H9 (cell line): ENCODE measurements around the gene MARCHF9. TPM values are rescaled to one million over a fixed set of nuclear protein-coding genes. Genes with fewer than 3 reads are reported as not detected.

Source experiments
- DNase-seq: peaks from one replicate; pipeline ENCODE4 v3.0.0-alpha.2; 2017
- H2AFZ ChIP-seq: one replicate; pipeline ENCODE4 v1.6.1; 2013; ENCODE audit warnings: mild to moderate bottlenecking, low read length, control low read depth, moderate library complexity
- H2AK5ac ChIP-seq: 2 replicates; pipeline ENCODE4 v1.6.1; 2013; ENCODE audit warnings: low read length, control low read depth, mixed read lengths; ENCODE audit not compliant: insufficient read length
- H2BK120ac ChIP-seq: one replicate; pipeline ENCODE4 v1.6.1; 2013; ENCODE audit warnings: low read depth, mild to moderate bottlenecking, low read length, control low read depth, inconsistent platforms; ENCODE audit not compliant: poor library complexity, severe bottlenecking
- H2BK12ac ChIP-seq: 2 replicates; pipeline ENCODE4 v1.6.1; 2013; ENCODE audit warnings: low read length, control low read depth, mixed read lengths, low read depth; ENCODE audit not compliant: insufficient read length
- H2BK15ac ChIP-seq: 2 replicates; pipeline ENCODE4 v1.6.1; 2013; ENCODE audit warnings: low read depth, low read length, control low read depth
- H2BK20ac ChIP-seq: one replicate; pipeline ENCODE4 v1.6.1; 2013; ENCODE audit warnings: low read depth, mild to moderate bottlenecking, low read length, control low read depth, inconsistent platforms; ENCODE audit not compliant: poor library complexity, severe bottlenecking
- H2BK5ac ChIP-seq: 2 replicates; pipeline ENCODE4 v1.6.1; 2013; ENCODE audit warnings: low read length, control low read depth, mixed read lengths; ENCODE audit not compliant: insufficient read length
- H3K14ac ChIP-seq: 2 replicates; pipeline ENCODE4 v1.6.1; 2013; ENCODE audit warnings: low read length, control low read depth; ENCODE audit not compliant: insufficient read depth
- H3K18ac ChIP-seq: 2 replicates; pipeline ENCODE4 v1.6.1; 2013; ENCODE audit warnings: low read depth, mild to moderate bottlenecking, mixed read lengths, low read length, control low read depth; ENCODE audit not compliant: insufficient read length
- H3K23ac ChIP-seq: 2 replicates; pipeline ENCODE4 v1.6.1; 2013; ENCODE audit warnings: low read length, control low read depth, mixed read lengths, low read depth; ENCODE audit not compliant: insufficient read length
- H3K23me2 ChIP-seq: 2 replicates; pipeline ENCODE4 v1.6.1; 2013; ENCODE audit warnings: low read depth, mild to moderate bottlenecking, mixed read lengths, low read length, control low read depth; ENCODE audit not compliant: insufficient read length, poor library complexity, severe bottlenecking
- H3K27ac ChIP-seq: 2 replicates; pipeline ENCODE4 v1.5.1; 2013; ENCODE audit warnings: low read length, control low read depth, mixed read lengths, low read depth; ENCODE audit not compliant: insufficient read length
- H3K27me3 ChIP-seq: 2 replicates; pipeline ENCODE4 v1.6.1; 2013; ENCODE audit warnings: low read length, control low read depth, inconsistent platforms; ENCODE audit not compliant: insufficient read depth
- H3K4ac ChIP-seq: 2 replicates; pipeline ENCODE4 v1.6.1; 2013; ENCODE audit warnings: low read depth, mild to moderate bottlenecking, control low read depth, inconsistent platforms, low read length, moderate library complexity
- H3K4me1 ChIP-seq: 2 replicates; pipeline ENCODE4 v1.6.1; 2013; ENCODE audit warnings: low read length, control low read depth, inconsistent platforms; ENCODE audit not compliant: insufficient read depth
- H3K4me2 ChIP-seq: 2 replicates; pipeline ENCODE4 v1.6.1; 2013; ENCODE audit warnings: low read length, control low read depth, mixed read lengths; ENCODE audit not compliant: insufficient read length, insufficient read depth
- H3K56ac ChIP-seq: 2 replicates; pipeline ENCODE4 v1.6.1; 2013; ENCODE audit warnings: low read depth, mild to moderate bottlenecking, mixed read lengths, low read length, control low read depth; ENCODE audit not compliant: insufficient read length
- H3K79me1 ChIP-seq: 2 replicates; pipeline ENCODE4 v1.6.1; 2013; ENCODE audit warnings: low read depth, mild to moderate bottlenecking, moderate library complexity, low read length, control low read depth, inconsistent platforms; ENCODE audit not compliant: insufficient read depth, poor library complexity, severe bottlenecking
- H3K79me2 ChIP-seq: 2 replicates; pipeline ENCODE4 v1.6.1; 2013; ENCODE audit warnings: low read length, control low read depth, inconsistent platforms; ENCODE audit not compliant: insufficient read depth
- H3K9ac ChIP-seq: 2 replicates; pipeline ENCODE4 v1.6.1; 2013; ENCODE audit warnings: low read length, control low read depth, mixed read lengths; ENCODE audit not compliant: insufficient read length; ENCODE audit errors: extremely low read depth
- H3K9me3 ChIP-seq: one replicate; pipeline ENCODE4 v1.6.1; 2013; ENCODE audit warnings: low read depth, low read length, inconsistent platforms; ENCODE audit not compliant: control insufficient read depth
- H3T11ph ChIP-seq: one replicate; pipeline ENCODE4 v1.6.1; 2013; ENCODE audit warnings: mild to moderate bottlenecking, low read length, control low read depth, inconsistent platforms
- H4K20me1 ChIP-seq: one replicate; pipeline ENCODE4 v1.6.1; 2013; ENCODE audit not compliant: control insufficient read depth, insufficient read length, insufficient read depth
- H4K5ac ChIP-seq: 2 replicates; pipeline ENCODE4 v1.6.1; 2013; ENCODE audit warnings: low read depth, mild to moderate bottlenecking, mixed read lengths, low read length, control low read depth; ENCODE audit not compliant: insufficient read length
- H4K8ac ChIP-seq: replicated peaks from 2 replicates; pipeline ENCODE4 v1.6.1; 2013; ENCODE audit warnings: low read length, control low read depth, mixed read lengths, low read depth; ENCODE audit not compliant: insufficient read length
- H4K91ac ChIP-seq: 2 replicates; pipeline ENCODE4 v1.6.1; 2013; ENCODE audit warnings: low read depth, mild to moderate bottlenecking, moderate library complexity, mixed read lengths, low read length, control low read depth; ENCODE audit not compliant: insufficient read length
- H3K27ac Mint-ChIP-seq, 3 experiments: 2 replicates in 2 of 3; 3 replicates in 1 of 3; pipeline ENCODE4 v1.8.0; 2020 to 2021; ENCODE audit warnings: mixed read lengths in 3 of 3, mild to moderate bottlenecking in 1 of 3, moderate library complexity in 1 of 3
- H3K27me3 Mint-ChIP-seq: 2 replicates; pipeline ENCODE4 v1.8.0; 2021; ENCODE audit warnings: low read depth, mild to moderate bottlenecking, moderate library complexity, mixed read lengths
- H3K36me3 Mint-ChIP-seq, 3 experiments: 2 replicates in 2 of 3; 3 replicates in 1 of 3; pipeline ENCODE4 v1.8.0; 2020 to 2021; ENCODE audit warnings: low read depth in 3 of 3, mixed read lengths in 3 of 3; ENCODE audit not compliant: insufficient read depth in 1 of 3
- H3K4me1 Mint-ChIP-seq, 2 experiments: 2 replicates each; pipeline ENCODE4 v1.8.0; 2020; ENCODE audit warnings: mixed read lengths in 2 of 2
- H3K4me3 Mint-ChIP-seq, 2 experiments: 2 replicates in 1 of 2; 3 replicates in 1 of 2; pipeline ENCODE4 v1.8.0; 2020 to 2021; ENCODE audit warnings: mild to moderate bottlenecking in 2 of 2, mixed read lengths in 2 of 2, moderate library complexity in 1 of 2
- H3K9me3 Mint-ChIP-seq, 2 experiments: 2 replicates in 1 of 2; 3 replicates in 1 of 2; pipeline ENCODE4 v1.8.0; 2020; ENCODE audit warnings: mild to moderate bottlenecking in 2 of 2, mixed read lengths in 2 of 2, moderate library complexity in 1 of 2
- CTCF ChIP-seq: fragments of 200-600 bp; sonication (generic); conservative IDR thresholded peaks from 3 replicates; pipeline ENCODE4 v1.8.0; 2021; ENCODE audit warnings: antibody characterized with exemption, mild to moderate bottlenecking
- WGBS: extraction: QIAGEN DNeasy Blood & Tissue Kit; methylation state at CpG from one replicate; pipeline ENCODE4 v1.1.7; 2013; ENCODE audit warnings: missing lambda C conversion rate, low lambda C conversion rate, mixed read lengths; ENCODE audit not compliant: insufficient read length; ENCODE audit errors: extremely low coverage; 5-methylcytosine and 5-hydroxymethylcytosine counted together
- total RNA-seq: library from RNA; stranded (reverse); gene quantifications from 2 replicates; pipeline ENCODE4 v1.2.1, GENCODE V29; 2021

The MARCHF9 gene
- total RNA-seq, 1 experiment from 2014 or later: 20.5 TPM

- Histone ChIP-seq H2BK15ac (no peak overlapping the region), H4K5ac (peak overlapping the region; percentile 44), H3K4me1 (0 out of 2 replicates have a peak, but pooled peaks cover 7% of the 10 kb centered on the region), H3K56ac (no peak overlapping the region), H3K14ac (no peak overlapping the region), H4K20me1 (no peaks in the 10 kb centered on the region), H3K4ac (no peak overlapping the region), H3K79me2 (peaks cover 13% of the 10 kb centered on the region; the same call in 1 of the 2 replicates), H4K8ac (no peak overlapping the region), H3K23me2 (peaks cover 14% of the 10 kb centered on the region), H3K79me1 (no peaks in the 10 kb centered on the region), H3K18ac (peak overlapping the region; percentile 2), H3K23ac (no peak overlapping the region), H3K9ac (peak overlapping the region; percentile 94), H2BK20ac (no peak overlapping the region), H3K4me2 (peak overlapping the region; percentile 83), H3K27ac (no peak overlapping the region), H3K9me3 (no peaks in the 10 kb centered on the region), H2BK12ac (no peak overlapping the region), H3T11ph (no peak overlapping the region), H4K91ac (no peak overlapping the region), H2BK120ac (no peak overlapping the region), H2BK5ac (no peak overlapping the region), H3K27me3 (peaks cover 2% of the 10 kb centered on the region; the same call in 1 of the 2 replicates), H2AK5ac (peak overlapping the region; percentile 72), H2AFZ (no peak overlapping the region)
- Mint-ChIP-seq H3K27me3 (peaks cover 6% of the 10 kb centered on the region), H3K4me1 (peaks cover 37 to 39% of the 10 kb centered on the region in 2 experiments), H3K36me3 (peaks cover 35 to 58% (median 55%) of the 10 kb centered on the region in 3 experiments), H3K9me3 (peaks cover 0 to 2% of the 10 kb centered on the region in 2 experiments; a peak in 2 of 5 replicates), H3K4me3 (peak overlapping the region; percentile 96 to 98), H3K27ac (peak overlapping the region; percentile 82 to 100 (median 98))
- no peak for DNase-seq
- no CpG with 5 or more reads among the region's 15 CpGs for WGBS
- no peak for TF ChIP-seq CTCF
These were observed 4.1 kb upstream of the MARCHF9 start for GRCh38 chr12:57750561-57751431.
